HG03457 (cell line): ENCODE data around the gene AHSG.
A peak's percentile ranks its signal among the peaks of the same experiment; 100 is the strongest.
"Not testable (repeated sequence)": the region's sequence is repeated elsewhere in the genome, so short reads cannot be mapped to it uniquely, and the experiment has no call there.

Experiments
- ATAC-seq: cut with Tn5 transposase; IDR thresholded peaks from one replicate; pipeline ENCODE4 v1.9.1; 2021; ENCODE audit warnings: moderate number of reproducible peaks; ENCODE audit not compliant: unreplicated experiment

Gene AHSG

GRCh38 chr3:186612721-186613636 is at the start of gene AHSG:
TSS of gene AHSG (plus strand) at chr3:186613060. CDS start at chr3:186613142, 82 bp downstream.
- ATAC-seq = no peak

- no peak for ATAC-seq
These were observed 48.3 kb upstream of the AHSG start for GRCh38 chr3:186564586-186564985.

- ATAC-seq = no peak
These were observed 46.1 kb upstream of the AHSG start for GRCh38 chr3:186566772-186567071.

- ATAC-seq = peak; percentile 31
These were observed 45.6 kb upstream of the AHSG start, which contains the start of gene TBCCD1 for GRCh38 chr3:186567072-186567921. TSS of gene TBCCD1 (minus strand) at chr3:186567339. CDS start at chr3:186564329, 3,010 bp downstream.

GRCh38 chr3:186569361-186569760 is 43.5 kb upstream of the AHSG start:
- ATAC-seq = not testable (repeated sequence)

- ATAC-seq = no peak
These were observed 43.1 kb upstream of the AHSG start for GRCh38 chr3:186569779-186570095.

- ATAC-seq = peak; percentile 82
These were observed 42.5 kb upstream of the AHSG start, which contains the start of gene DNAJB11 for GRCh38 chr3:186570096-186570940. TSS of gene DNAJB11 (plus strand) at chr3:186570720. CDS start at chr3:186570898, 178 bp downstream.

- no peak for ATAC-seq
These were observed 41.8 kb upstream of the AHSG start for GRCh38 chr3:186570941-186571643.

GRCh38 chr3:186571644-186572013 is 41.2 kb upstream of the AHSG start:
- ATAC-seq = no peak

- no peak for ATAC-seq
These were observed 35.3 kb upstream of the AHSG start for GRCh38 chr3:186577521-186577920.

GRCh38 chr3:186580785-186581184 is 32.1 kb upstream of the AHSG start:
- ATAC-seq = no peak

- no peak for ATAC-seq
These were observed 30.3 kb upstream of the AHSG start for GRCh38 chr3:186582541-186582940.

- ATAC-seq = no peak
These were observed 29.0 kb upstream of the AHSG start for GRCh38 chr3:186583831-186584230.

- not testable (repeated sequence) for ATAC-seq
These were observed 26.6 kb upstream of the AHSG start for GRCh38 chr3:186586245-186586644.

- no peak for ATAC-seq
These were observed 25.7 kb upstream of the AHSG start for GRCh38 chr3:186587183-186587582.

GRCh38 chr3:186588632-186589031 is 24.2 kb upstream of the AHSG start:
- no peak for ATAC-seq

- ATAC-seq = no peak
These were observed 23.7 kb upstream of the AHSG start for GRCh38 chr3:186589121-186589520.

- no peak for ATAC-seq
These were observed 22.8 kb upstream of the AHSG start for GRCh38 chr3:186589856-186590579.

GRCh38 chr3:186590580-186591295 is 22.1 kb upstream of the AHSG start:
- no peak for ATAC-seq
